HepG2 (cell line): ENCODE results near the gene CRIM1. TPM values are rescaled to one million over a fixed set of nuclear protein-coding genes. Genes with fewer than 3 reads are reported as not detected.

Source experiments
- ASH2L ChIP-seq: fragments of 300-600, 200-600 bp; sonication (generic); IDR thresholded peaks from 2 replicates; pipeline ENCODE4 v1.7.0; 2017; ENCODE audit warnings: low read depth, mild to moderate bottlenecking, moderate library complexity, mixed read lengths, low read length; ENCODE audit not compliant: insufficient read length
- CC2D1A ChIP-seq: sonication (generic); formaldehyde crosslinking; IDR thresholded peaks from 2 replicates; pipeline ENCODE4 v1.8.1; 2023; ENCODE audit warnings: mild to moderate bottlenecking, missing genetic modification reagents
- ERF ChIP-seq: IDR thresholded peaks from 2 replicates; pipeline ENCODE4 v1.6.1; 2018; ENCODE audit warnings: missing biosample characterization, missing genetic modification reagents
- IRX3 ChIP-seq: sonication (generic); formaldehyde crosslinking; IDR thresholded peaks from 2 replicates; pipeline ENCODE4 v1.8.1; 2023; ENCODE audit warnings: mild to moderate bottlenecking, low read depth, missing genetic modification reagents, borderline replicate concordance
- KLF6 ChIP-seq: IDR thresholded peaks from 2 replicates; pipeline ENCODE4 v1.8.0; 2016; ENCODE audit warnings: missing biosample characterization, missing genetic modification reagents
- MAFK ChIP-seq, 2 experiments: IDR thresholded peaks in 1 of 2; conservative IDR thresholded peaks in 1 of 2; 2 replicates each; pipeline ENCODE4 v1.6.1; 2011; ENCODE audit warnings: improper control_type of control experiment in 2 of 2, low read length in 2 of 2
- NBN ChIP-seq: fragments of 450-650 bp; conservative IDR thresholded peaks from 2 replicates; pipeline ENCODE4 v1.6.1; 2017
- NFE2L1 ChIP-seq: sonication (generic); formaldehyde crosslinking; IDR thresholded peaks from 2 replicates; pipeline ENCODE4 v1.4.0; 2020; ENCODE audit warnings: missing genetic modification reagents, mild to moderate bottlenecking, borderline replicate concordance
- ONECUT2 ChIP-seq: sonication (generic); formaldehyde crosslinking; IDR thresholded peaks from 2 replicates; pipeline ENCODE4 v1.4.0; 2020; ENCODE audit warnings: missing genetic modification reagents
- SAFB2 ChIP-seq: sonication (generic); formaldehyde crosslinking; IDR thresholded peaks from 2 replicates; pipeline ENCODE4 v1.5.1; 2020; ENCODE audit warnings: missing genetic modification reagents, low read depth, mild to moderate bottlenecking, borderline replicate concordance
- SCMH1 ChIP-seq: sonication (generic); formaldehyde crosslinking; IDR thresholded peaks from 2 replicates; pipeline ENCODE4 v1.9.0; 2021; ENCODE audit warnings: missing genetic modification reagents, mild to moderate bottlenecking, borderline replicate concordance
- SMAD9 ChIP-seq: sonication (generic); formaldehyde crosslinking; IDR thresholded peaks from 2 replicates; pipeline ENCODE4 v1.5.1; 2020; ENCODE audit warnings: mild to moderate bottlenecking, missing genetic modification reagents
- SNRNP70 ChIP-seq: fragments of 200-400 bp; formaldehyde crosslinking; IDR thresholded peaks from 2 replicates; pipeline ENCODE4 v1.6.1; 2017; ENCODE audit warnings: mild to moderate bottlenecking, low read depth, low read length, moderate library complexity
- SRY ChIP-seq: sonication (generic); formaldehyde crosslinking; IDR thresholded peaks from 2 replicates; pipeline ENCODE4 v1.8.0; 2022; ENCODE audit warnings: mild to moderate bottlenecking, missing genetic modification reagents
- TCF7L2 ChIP-seq: IDR thresholded peaks from 2 replicates; pipeline ENCODE4 v1.6.1; 2011; ENCODE audit warnings: mild to moderate bottlenecking, low read depth, low read length, moderate library complexity
- ZEB1 ChIP-seq: IDR thresholded peaks from 2 replicates; pipeline ENCODE4 v1.6.1; 2012; ENCODE audit warnings: mild to moderate bottlenecking, low read depth, inconsistent platforms; ENCODE audit not compliant: insufficient replicate concordance
- ZFP1 ChIP-seq: IDR thresholded peaks from 2 replicates; pipeline ENCODE4 v1.6.1; 2016
- ZNF296 ChIP-seq: sonication (generic); formaldehyde crosslinking; conservative IDR thresholded peaks from 2 replicates; pipeline ENCODE4 v1.5.0; 2020; ENCODE audit warnings: mild to moderate bottlenecking, missing genetic modification reagents
- ZNF530 ChIP-seq: sonication (generic); formaldehyde crosslinking; IDR thresholded peaks from 2 replicates; pipeline ENCODE4 v1.5.0; 2020; ENCODE audit warnings: low read depth, mild to moderate bottlenecking, missing genetic modification reagents
- ZNF564 ChIP-seq: sonication (generic); formaldehyde crosslinking; IDR thresholded peaks from 2 replicates; pipeline ENCODE4 v1.8.1; 2023; ENCODE audit warnings: mild to moderate bottlenecking, missing genetic modification reagents
- ZNF569 ChIP-seq: sonication (generic); formaldehyde crosslinking; IDR thresholded peaks from 2 replicates; pipeline ENCODE4 v1.5.0; 2020; ENCODE audit warnings: mild to moderate bottlenecking, missing genetic modification reagents, moderate library complexity, borderline replicate concordance
- ZNF75D ChIP-seq: sonication (generic); formaldehyde crosslinking; IDR thresholded peaks from 2 replicates; pipeline ENCODE4 v1.8.1; 2023; ENCODE audit warnings: missing genetic modification reagents, mild to moderate bottlenecking, borderline replicate concordance
- ZNF772 ChIP-seq: sonication (generic); formaldehyde crosslinking; IDR thresholded peaks from 2 replicates; pipeline ENCODE4 v1.5.0; 2020; ENCODE audit warnings: mild to moderate bottlenecking, missing genetic modification reagents
- ZSCAN12 ChIP-seq: sonication (generic); formaldehyde crosslinking; IDR thresholded peaks from 2 replicates; pipeline ENCODE4 v1.9.0; 2021; ENCODE audit warnings: mild to moderate bottlenecking, missing genetic modification reagents
- ZSCAN25 ChIP-seq: sonication (generic); formaldehyde crosslinking; IDR thresholded peaks from 2 replicates; pipeline ENCODE4 v1.8.0; 2022; ENCODE audit warnings: mild to moderate bottlenecking, missing genetic modification reagents
- polyA plus RNA-seq, 8 experiments: library from polyadenylated mRNA; depleted of rRNA in 3 of 8; stranded (reverse) in 7 of 8; unstranded in 1 of 8; fragments of >200 nt; fragmentation: Illumina TruSeq in 4 of 8; extraction: Trizol in 4 of 8; gene quantifications; 2 replicates each; pipeline versions ENCODE4 v1.2.1 to v1.2.3, GENCODE V29; 2011 to 2016; ENCODE audit warnings: low read depth in 4 of 8, missing spikeins in 1 of 8, mixed read lengths in 1 of 8; ENCODE audit not compliant: insufficient read depth in 1 of 8
- total RNA-seq, 5 experiments: library from RNA; depleted of rRNA; stranded (reverse); fragments of >200 nt; fragmentation: Illumina TruSeq; extraction: Trizol; gene quantifications; 2 replicates each; pipeline ENCODE4 v1.2.3, GENCODE V29; 2016; ENCODE audit warnings: low read depth in 1 of 5
- TF ChIP-seq, protein P1 (sequence below): sonication (generic); formaldehyde crosslinking; IDR thresholded peaks from 2 replicates; pipeline ENCODE4 v1.4.0; 2020; ENCODE audit warnings: low read depth, mild to moderate bottlenecking, missing genetic modification reagents
- TF ChIP-seq, protein P2 (sequence below): sonication (generic); formaldehyde crosslinking; IDR thresholded peaks from 2 replicates; pipeline ENCODE4 v1.5.0; 2020; ENCODE audit warnings: mild to moderate bottlenecking, missing genetic modification reagents, moderate library complexity
- TF ChIP-seq, protein P3 (sequence below): sonication (generic); formaldehyde crosslinking; IDR thresholded peaks from 2 replicates; pipeline ENCODE4 v1.5.1; 2020; ENCODE audit warnings: missing genetic modification reagents, mild to moderate bottlenecking, borderline replicate concordance

The CRIM1 gene
- total and polyA plus RNA-seq, 2 of the 13 experiments (the other 11 are each of a cell fraction or from before 2014, with no cell fraction given): 39.1 to 69.9 TPM

DNA sequence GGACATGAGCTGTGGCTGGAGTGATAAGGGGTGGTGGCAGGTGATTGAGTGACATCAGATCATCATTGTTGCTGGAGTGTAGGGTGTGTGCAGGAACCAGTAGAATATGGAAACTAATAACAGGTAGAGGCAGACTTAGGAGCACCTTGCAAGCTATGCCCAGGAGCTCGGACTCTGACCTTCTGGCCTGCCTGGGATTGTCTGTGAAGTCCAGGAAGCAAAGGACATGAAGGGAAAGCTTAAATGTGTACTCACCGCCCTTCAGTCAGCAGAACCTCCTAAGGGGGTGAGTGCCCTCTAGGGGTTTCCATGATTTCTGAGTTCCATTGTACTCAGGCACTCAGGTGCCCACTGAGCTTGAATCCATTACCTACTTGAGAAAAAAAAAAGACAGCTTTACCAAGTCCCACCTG, 104.2 kb downstream of the CRIM1 start (continued):
- TF ChIP-seq KLF6 (CRISPR knock-in tag): 0 out of 2 replicates have a peak, but pooled peaks have one; percentile 40
- TF ChIP-seq ZNF530 (CRISPR knock-in tag): no peak
- TF ChIP-seq NFE2L1: no peak
- TF ChIP-seq ONECUT2: no peak
- TF ChIP-seq, protein P1, sequence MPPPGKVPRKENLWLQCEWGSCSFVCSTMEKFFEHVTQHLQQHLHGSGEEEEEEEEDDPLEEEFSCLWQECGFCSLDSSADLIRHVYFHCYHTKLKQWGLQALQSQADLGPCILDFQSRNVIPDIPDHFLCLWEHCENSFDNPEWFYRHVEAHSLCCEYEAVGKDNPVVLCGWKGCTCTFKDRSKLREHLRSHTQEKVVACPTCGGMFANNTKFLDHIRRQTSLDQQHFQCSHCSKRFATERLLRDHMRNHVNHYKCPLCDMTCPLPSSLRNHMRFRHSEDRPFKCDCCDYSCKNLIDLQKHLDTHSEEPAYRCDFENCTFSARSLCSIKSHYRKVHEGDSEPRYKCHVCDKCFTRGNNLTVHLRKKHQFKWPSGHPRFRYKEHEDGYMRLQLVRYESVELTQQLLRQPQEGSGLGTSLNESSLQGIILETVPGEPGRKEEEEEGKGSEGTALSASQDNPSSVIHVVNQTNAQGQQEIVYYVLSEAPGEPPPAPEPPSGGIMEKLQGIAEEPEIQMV (CRISPR knock-in tag): 0 out of 2 replicates have a peak, but pooled peaks have one; percentile 57
- no peak for TF ChIP-seq CC2D1A
- TF ChIP-seq, protein P2, sequence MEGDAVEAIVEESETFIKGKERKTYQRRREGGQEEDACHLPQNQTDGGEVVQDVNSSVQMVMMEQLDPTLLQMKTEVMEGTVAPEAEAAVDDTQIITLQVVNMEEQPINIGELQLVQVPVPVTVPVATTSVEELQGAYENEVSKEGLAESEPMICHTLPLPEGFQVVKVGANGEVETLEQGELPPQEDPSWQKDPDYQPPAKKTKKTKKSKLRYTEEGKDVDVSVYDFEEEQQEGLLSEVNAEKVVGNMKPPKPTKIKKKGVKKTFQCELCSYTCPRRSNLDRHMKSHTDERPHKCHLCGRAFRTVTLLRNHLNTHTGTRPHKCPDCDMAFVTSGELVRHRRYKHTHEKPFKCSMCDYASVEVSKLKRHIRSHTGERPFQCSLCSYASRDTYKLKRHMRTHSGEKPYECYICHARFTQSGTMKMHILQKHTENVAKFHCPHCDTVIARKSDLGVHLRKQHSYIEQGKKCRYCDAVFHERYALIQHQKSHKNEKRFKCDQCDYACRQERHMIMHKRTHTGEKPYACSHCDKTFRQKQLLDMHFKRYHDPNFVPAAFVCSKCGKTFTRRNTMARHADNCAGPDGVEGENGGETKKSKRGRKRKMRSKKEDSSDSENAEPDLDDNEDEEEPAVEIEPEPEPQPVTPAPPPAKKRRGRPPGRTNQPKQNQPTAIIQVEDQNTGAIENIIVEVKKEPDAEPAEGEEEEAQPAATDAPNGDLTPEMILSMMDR: peak; percentile 88
- TF ChIP-seq ZNF564 (CRISPR knock-in tag): no peak
- TF ChIP-seq ZNF296: no peak
- TF ChIP-seq ZSCAN25 (CRISPR knock-in tag): peak; percentile 77; the same call in 1 of the 2 replicates
- TF ChIP-seq SMAD9: no peak
- TF ChIP-seq ZNF569 (CRISPR knock-in tag): no peak
- no peak for TF ChIP-seq ZNF75D
- no peak for TF ChIP-seq ZEB1
- peak; percentile 54 for TF ChIP-seq ASH2L
- TF ChIP-seq NBN: no peak
- TF ChIP-seq ZFP1 (CRISPR knock-in tag): peak; percentile 44; the same call in 1 of the 2 replicates
- TF ChIP-seq SRY: no peak
- no peak for TF ChIP-seq ZNF772 (CRISPR knock-in tag)
- no peak for TF ChIP-seq SAFB2 (CRISPR knock-in tag)
- TF ChIP-seq SNRNP70: no peak
- no peak for TF ChIP-seq IRX3 (CRISPR knock-in tag)
- TF ChIP-seq TCF7L2: no peak
- TF ChIP-seq SCMH1 (CRISPR knock-in tag): no peak
- TF ChIP-seq MAFK (conservative IDR thresholded peaks at IDR 0.05 in 1 of 2, IDR thresholded peaks at IDR 0.05 in 1 of 2; ENCODE audit: low read length in 2 of 2): 0 out of 4 replicates have a peak, but pooled peaks of 1 of the 2 experiments have one; percentile 15
- TF ChIP-seq ZSCAN12 (CRISPR knock-in tag): no peak
- peak; percentile 90 for TF ChIP-seq ERF (CRISPR knock-in tag)
- TF ChIP-seq, protein P3, sequence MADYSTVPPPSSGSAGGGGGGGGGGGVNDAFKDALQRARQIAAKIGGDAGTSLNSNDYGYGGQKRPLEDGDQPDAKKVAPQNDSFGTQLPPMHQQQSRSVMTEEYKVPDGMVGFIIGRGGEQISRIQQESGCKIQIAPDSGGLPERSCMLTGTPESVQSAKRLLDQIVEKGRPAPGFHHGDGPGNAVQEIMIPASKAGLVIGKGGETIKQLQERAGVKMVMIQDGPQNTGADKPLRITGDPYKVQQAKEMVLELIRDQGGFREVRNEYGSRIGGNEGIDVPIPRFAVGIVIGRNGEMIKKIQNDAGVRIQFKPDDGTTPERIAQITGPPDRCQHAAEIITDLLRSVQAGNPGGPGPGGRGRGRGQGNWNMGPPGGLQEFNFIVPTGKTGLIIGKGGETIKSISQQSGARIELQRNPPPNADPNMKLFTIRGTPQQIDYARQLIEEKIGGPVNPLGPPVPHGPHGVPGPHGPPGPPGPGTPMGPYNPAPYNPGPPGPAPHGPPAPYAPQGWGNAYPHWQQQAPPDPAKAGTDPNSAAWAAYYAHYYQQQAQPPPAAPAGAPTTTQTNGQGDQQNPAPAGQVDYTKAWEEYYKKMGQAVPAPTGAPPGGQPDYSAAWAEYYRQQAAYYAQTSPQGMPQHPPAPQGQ (CRISPR knock-in tag): no peak
